ENCODE measurements around the gene CRYBA2.
A peak's percentile ranks its signal among the peaks of the same experiment; 100 is the strongest.

CRYBA2 gene

GRCh38 chr2:219022616-219023015 lies 29.4 kb upstream of the CRYBA2 start:
- no peak for DNase-seq

- no peak for DNase-seq
Measured at GRCh38 chr2:219022041-219022440, 28.8 kb upstream of the CRYBA2 start.

- no peak for DNase-seq
Measured at GRCh38 chr2:219021591-219021990, 28.4 kb upstream of the CRYBA2 start.

DNA sequence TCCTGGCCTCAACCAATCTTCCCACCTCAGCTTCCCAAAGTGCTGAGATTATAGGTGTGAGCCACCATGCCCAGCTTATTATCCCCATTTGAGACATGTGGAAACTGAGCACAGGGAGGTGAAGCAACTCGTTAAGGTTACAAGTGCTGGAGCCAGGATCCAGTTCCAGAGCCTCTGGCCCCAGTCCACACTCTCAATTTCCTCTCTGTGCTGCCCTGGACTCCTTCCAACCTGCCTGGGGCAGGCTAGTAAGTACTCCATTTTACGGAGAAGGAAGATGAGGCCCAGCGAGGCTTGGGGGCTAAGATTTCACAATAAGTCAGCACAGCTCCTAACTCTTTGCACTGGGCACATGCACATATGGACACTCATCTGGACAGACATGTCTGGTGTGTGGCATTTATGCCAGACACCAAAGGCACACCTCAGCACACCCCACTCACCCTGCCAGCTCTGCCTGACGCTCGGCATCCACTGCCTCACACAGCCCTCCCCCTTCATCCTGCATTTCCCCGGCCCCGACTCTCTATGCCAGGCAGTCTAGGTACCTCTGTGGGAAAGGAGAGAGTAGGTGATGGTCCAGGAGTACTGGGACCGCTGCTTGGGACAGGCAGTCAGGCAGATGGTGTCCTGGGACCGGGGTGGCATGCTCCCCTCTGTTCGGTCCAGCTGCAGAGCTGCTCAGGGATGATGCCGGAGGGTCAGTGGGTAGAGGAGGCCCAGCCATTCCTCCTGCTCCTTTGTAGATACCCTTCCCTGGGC lies 27.6 kb upstream of the CRYBA2 start:
- DNase-seq = no peak

DNA sequence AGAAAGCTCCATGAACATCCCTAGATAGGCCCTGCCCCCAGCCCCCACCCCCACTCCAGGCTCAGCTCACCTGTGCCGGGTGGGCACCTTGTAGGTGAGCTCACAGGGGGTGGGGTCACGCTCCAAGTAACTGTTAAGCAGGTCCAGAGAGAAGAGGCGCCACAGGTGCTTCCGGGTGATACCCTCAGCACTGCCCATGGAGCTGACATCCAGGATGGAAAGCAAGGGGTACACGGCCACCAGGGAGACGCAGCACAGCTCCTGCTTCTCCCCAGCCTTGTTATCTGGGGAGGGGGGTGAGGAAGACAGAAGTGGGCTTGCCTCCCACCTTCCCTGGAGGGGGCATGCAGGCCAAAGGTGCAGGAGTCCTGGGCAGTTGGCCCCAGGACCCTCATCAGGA lies 26.2 kb upstream of the CRYBA2 start:
- no peak for DNase-seq

DNA sequence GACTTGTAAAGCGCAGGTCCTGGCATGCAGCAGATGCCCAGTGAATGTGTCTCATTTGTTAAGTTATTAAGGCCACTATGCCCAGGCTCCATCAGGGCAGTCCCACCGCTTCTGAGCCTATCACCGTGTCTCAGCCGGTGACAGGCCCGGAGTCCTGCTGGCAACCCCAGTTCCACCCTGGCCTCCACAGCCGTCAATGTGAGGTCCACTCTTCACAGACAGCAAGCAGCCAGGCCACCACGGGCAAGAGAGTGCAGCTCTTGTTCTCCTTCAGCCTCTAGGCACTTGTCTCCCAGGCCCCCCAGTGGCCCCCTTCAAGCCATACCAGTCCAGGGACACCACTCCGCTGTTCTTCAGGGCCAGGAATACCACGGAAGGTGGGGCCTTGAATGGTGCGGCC lies 25.5 kb upstream of the CRYBA2 start:
- DNase-seq = no peak

DNA sequence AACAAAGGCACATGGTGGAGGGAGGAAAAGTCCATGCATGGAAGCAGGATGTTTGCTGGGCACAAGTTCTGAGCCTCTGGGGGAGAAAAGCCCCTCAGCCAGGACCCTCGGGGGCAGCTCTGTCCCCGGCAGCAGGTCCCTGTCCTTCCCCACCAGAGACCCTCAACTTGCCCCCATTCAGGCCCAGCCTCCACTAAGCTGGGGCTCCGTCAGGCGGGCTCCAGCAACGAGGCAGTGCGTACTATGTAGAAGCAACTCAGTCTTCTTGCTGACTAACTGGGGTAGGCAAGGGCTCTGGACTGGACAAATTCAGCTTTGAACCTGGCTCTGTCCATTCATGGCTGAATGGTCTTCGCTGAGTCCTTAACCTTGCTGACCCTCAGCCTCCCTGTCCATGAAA lies 25.1 kb upstream of the CRYBA2 start:
- no peak for DNase-seq

DNA sequence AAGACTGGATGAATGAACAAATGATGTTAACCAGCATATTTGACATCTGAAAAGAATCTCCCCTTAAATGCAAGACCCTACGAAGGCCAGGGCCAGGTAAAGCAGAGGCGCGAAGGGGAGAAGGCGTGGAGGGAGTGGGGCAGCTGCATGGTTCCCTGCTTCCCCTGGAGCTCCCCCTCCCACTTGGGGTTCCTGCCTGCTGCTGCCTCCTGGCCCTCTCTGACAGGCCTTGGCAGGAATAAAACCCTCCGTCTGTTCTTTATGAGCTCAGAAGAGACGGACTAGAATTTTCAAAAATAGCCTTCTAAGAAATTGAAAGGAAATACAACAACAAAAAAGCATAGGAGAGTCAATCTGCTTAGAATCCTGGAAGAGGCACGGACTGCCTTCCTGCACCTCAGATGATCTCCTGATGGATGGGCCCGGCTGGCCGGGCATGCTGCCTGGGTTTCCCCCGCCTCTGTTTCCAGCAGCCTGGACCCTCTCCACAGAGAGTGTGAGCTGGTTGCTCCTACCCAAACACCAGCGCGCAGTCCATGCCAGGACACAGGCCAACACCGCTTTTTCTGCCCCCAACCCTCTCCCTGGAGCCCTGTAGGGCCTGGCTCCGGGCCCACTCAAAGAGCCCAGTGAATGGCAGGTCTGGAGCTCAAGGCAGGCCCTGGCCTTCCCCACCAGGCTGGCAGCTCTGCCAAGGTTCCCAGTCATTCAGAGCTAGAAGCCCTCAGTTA lies 24.1 kb upstream of the CRYBA2 start:
- no peak for DNase-seq

DNA sequence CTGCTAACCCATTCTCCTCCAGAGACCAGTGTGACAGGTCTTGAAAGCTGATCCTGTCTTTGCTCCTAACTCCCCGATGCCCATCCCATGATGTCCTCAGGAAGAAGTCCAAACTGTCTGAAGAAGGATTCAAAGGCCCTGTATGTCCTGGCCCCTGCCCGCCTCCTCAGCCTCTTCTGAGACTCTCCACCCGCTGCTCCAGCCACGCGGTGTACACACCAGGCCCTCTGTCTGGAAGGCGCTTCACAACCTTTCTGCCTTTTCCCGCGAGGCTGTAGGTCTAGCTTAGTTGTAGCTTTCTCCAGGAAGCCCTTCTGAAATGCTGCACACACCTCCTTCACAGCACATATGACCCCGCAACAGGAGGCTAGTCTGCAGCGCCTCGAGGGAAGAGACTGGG lies 23.5 kb upstream of the CRYBA2 start:
- DNase-seq = no peak

DNA sequence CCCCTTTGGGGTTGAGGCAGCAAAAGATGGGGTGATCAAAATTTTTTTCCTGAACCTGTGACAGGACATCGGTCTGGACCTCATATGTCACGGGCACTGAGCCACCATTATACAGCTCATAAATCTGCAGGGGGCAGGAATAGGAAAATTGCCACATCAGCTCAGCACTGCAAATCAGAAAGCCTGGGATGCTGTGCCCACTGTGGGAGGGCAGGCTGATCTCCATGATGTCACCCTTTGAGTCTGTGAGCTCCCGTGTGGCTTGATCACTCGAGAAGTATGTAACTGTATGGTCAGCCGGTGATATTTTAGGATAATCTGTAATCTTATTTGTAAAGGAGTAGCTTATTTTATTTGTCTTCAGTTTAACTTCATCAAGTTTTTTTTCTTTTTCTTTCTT lies 17.7 kb upstream of the CRYBA2 start:
- no peak for DNase-seq

DNA sequence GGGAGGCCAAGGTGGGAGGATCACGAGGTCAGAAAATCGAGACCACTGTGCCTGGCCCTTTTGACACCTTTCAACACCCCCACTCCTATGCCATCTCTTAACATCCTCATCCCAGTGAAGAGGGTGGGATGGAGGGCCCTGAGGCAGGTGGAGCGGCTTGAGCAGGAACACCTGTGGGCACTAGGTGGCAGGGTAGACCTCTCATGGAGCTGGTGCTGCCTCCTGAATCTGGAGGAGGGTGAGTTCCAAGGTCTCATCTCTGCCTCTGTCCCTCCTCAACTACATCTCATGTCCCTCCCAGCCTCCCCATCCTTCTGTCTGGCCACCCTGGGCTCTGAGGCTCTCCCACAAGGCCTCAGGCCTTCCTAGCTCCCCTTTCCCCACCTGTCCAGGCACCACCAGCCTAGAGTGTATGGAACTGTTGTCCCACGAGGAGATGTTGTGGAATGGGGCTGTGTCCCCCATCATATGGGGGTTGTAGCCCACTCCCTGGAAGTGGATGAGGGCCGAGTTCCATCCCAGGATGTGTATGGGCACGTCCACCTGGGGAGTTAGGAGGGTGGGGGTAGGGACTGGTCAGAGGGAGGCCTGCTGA lies 17.0 kb upstream of the CRYBA2 start:
- peak; percentile 25 for DNase-seq

DNA sequence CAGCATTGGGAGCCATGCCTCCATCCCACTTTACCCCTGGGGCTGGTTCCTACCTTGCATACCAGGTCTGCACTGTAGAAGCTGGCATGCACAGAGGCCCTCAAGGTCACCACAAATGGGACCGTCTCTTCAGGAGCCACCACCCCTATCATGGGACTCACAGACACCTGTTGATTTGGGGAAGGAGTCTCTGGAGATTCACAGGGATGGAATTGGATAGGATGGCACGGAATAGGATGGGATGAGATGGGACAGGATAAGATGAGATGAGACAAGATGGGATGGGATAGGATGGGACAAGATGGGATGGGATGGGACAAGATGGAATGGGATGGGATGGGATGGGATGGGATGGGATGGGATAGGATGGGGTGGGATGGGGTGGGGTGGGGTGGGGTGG lies 16.1 kb upstream of the CRYBA2 start:
- no peak for DNase-seq

- DNase-seq = no peak
Measured at GRCh38 chr2:219003979-219004378, 10.8 kb upstream of the CRYBA2 start.

- DNase-seq = no peak
Measured at GRCh38 chr2:219003267-219003634, 10.0 kb upstream of the CRYBA2 start.

DNA sequence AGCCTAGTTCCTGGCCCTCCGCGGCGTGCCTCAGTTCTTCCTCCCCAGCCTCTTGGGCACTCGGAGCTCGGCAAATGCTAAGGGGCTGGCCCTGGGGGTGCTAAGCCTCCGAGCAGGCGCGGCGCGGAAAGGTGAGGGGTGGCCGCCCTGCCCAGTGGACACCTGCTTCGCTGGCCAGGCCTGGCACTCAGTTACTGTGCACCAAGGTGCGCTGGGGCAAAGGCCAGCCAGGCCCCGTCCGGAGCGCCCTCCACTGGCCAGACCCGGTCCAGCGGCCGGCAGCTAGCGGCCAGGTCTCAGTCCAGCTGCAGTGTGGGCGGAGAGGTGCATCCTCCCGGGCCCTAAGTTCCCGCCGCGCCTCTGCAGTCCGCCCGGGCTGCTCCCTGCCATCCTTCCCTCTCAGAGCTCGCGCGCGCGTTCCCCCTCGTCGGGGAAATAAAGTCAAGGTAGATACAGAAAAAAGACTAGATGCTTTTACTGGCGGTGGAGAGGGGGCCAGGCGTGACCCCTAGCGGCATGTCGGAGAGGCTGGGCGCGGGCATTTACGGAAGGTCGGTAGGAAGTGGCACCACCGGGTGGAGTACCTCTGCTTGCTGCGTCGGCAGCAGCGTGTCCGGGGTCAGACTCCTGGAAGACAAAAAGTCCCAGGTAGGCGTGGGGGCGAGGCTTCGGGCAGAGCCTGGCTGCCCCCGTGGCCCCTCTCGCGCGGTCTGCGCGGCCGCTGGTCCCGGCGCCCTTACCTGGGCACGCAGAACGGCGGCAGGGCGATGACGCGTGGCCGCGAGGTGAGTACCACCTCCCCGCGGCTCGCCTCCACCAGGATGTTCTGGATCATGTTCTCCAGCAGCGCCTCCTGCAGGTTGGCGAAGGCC lies 9.4 kb upstream of the CRYBA2 start:
- DNase-seq = peak; percentile 40

DNA sequence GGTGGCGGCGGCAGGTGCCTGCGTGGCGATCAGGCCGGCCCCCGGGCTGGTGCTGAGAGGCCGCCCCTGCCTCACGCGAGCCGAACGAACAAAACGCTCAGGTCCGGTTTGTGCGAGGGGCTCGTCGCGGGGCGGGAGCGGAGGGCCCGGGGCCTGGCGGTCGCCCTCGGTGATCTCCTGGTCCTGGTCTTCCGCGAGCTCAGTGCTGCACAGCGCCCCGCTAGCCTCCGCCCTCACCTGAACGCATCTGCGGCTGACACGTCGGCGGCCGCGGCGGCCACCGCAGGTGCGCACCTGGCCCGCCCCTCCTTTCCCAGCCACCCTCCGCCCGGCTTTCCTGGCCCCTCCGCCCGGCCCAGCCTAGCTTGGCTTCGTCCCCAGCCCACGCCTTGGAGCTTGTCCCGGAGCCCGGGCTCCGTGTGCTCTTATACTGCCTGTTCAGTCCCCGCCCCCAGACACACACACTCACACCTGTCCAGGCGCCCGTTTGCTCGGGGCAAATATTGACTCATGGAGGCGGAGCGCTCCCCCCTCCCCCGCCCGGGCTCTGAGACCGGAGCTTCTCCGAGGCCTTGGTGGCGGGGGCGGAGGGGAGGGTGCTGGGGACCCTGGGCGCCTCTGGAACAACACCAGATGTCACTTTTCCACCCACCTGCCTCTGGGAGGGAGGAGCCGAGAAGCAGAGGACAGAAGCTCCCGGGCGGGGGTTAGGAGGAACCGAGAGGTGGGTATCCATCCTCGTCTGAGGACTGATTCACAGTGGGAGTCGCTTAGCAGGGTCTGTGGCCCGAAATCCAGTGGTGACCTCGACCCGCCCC lies 8.6 kb upstream of the CRYBA2 start:
- no peak for DNase-seq

- DNase-seq = no peak
Measured at GRCh38 chr2:219001100-219001576, 7.9 kb upstream of the CRYBA2 start.

DNA sequence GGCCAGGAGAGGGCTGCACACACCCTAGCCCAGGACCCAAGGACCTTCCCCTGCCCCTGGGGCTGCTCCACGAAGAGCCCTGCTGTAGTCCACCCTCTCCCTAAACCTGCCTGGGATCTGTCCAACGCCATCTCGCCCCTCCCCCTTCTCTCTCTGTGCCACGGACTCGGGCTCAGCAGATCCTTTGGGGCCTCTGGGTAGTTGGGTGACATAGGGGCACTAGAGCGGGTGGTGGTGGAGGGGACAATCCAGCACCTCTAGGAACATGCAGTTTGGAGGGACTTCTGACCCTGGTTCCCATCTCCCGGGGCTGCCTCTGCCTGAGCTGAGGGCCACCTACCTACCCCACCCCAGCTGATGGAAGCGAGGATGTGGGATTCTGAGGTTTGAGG lies 7.3 kb upstream of the CRYBA2 start:
- DNase-seq = no peak

GRCh38 chr2:218999881-219000568 lies 6.8 kb upstream of the CRYBA2 start:
- no peak for DNase-seq

DNA sequence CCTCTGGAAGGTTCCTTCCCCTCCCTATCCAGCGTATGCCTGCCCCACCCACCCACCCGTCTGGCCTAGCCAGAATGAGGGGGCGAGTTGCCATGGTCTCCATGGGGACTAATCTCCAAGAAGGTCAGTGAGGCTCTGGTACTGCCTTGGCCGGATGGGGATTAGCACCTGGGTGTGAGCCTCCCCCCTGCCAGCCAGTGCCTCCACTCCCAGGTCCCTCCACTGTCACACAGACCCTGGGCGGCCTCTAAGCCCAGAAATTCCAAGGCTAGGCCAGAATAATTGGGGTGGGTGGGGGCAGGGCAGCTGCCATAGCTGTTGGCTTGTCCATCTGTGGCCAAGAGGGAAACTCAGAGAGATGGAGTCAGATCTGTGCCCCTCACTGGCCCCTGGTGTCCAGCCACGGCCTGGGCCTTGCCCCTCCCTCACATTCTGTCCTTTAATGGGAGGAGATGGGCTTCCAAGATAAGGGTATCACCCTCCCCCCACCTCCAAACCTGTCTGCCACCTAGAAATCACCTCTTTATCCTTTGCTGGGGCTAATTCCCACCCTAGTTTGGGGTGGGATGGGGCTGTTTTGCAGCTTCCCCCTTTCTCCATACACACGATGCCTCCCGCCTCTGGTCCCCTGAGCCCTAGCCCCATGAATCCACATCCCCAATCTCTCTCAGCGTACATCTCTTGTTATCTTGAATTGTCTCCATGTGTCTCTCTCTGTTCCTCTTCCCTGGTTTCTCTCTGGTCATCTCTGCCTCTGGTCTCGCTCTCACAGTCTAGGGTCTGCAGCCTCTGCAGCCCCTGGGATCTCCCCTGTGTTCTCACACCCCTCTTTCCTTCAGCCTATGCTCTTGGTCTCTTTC lies 6.0 kb upstream of the CRYBA2 start:
- DNase-seq = no peak
